Progenitor cell of endocrine pancreas (in vitro differentiated cells): ENCODE results near the gene CNGA1. TPM values are rescaled to one million over a fixed set of nuclear protein-coding genes. Genes with fewer than 3 reads are reported as not detected.
A peak's percentile ranks its signal among the peaks of the same experiment; 100 is the strongest.
"Not testable (repeated sequence)": the region's sequence is repeated elsewhere in the genome, so short reads cannot be mapped to it uniquely, and the experiment has no call there.

Experiments
- DNase-seq: peaks from one replicate; pipeline ENCODE4 v3.0.0; 2021; ENCODE audit warnings: low spot score; ENCODE audit not compliant: unreplicated experiment
- H3K27ac Mint-ChIP-seq: 2 replicates; pipeline ENCODE4 v1.8.0; 2021; ENCODE audit warnings: mild to moderate bottlenecking, moderate library complexity, mixed read lengths
- H3K27me3 Mint-ChIP-seq: 2 replicates; pipeline ENCODE4 v1.8.0; 2021; ENCODE audit warnings: mixed read lengths
- H3K36me3 Mint-ChIP-seq: 2 replicates; pipeline ENCODE4 v1.8.0; 2022; ENCODE audit warnings: mixed read lengths; ENCODE audit not compliant: insufficient read depth
- H3K4me1 Mint-ChIP-seq: 2 replicates; pipeline ENCODE4 v1.8.0; 2021; ENCODE audit warnings: low read depth, mixed read lengths
- H3K4me3 Mint-ChIP-seq: 2 replicates; pipeline ENCODE4 v1.8.0; 2021; ENCODE audit warnings: low read depth, mild to moderate bottlenecking, moderate library complexity, mixed read lengths
- H3K9me3 Mint-ChIP-seq: 2 replicates; pipeline ENCODE4 v1.8.0; 2021; ENCODE audit warnings: low read depth, mixed read lengths
- total RNA-seq: library from RNA; stranded (reverse); gene quantifications from 2 replicates; pipeline ENCODE4 v1.2.1, GENCODE V29; 2021
- TF ChIP-seq, protein P1 (sequence below): fragments of 200-600 bp; sonication (generic); IDR thresholded peaks from one replicate; pipeline ENCODE4 v1.5.0; 2021; ENCODE audit warnings: antibody characterized with exemption, mild to moderate bottlenecking; ENCODE audit not compliant: unreplicated experiment

Gene CNGA1
- total RNA-seq, 1 donor from 2014 or later: 1.6 TPM

DNA sequence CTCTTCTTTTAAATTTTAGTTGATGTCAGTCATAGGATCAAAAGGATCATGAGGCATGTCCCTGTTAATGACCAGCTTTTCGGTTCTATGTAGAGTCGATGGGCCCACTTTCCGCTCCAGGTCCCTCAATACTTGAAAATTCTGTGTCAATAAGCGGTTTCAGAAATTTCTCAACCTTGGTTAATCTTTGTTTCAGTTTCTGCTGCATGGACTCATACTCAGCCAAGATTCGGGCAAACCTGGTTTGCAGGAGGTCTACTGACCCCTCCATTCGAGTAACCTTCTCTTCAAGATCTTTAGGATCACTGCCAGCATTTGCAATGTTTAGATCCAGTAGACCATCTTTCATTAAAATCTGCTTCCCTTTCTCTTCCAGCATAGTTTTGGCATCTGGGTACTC lies 80.1 kb downstream of the CNGA1 start:
- H3K4me1 Mint-ChIP-seq: peaks cover 4% of the 10 kb centered on the region
- peaks cover 1% of the 10 kb centered on the region for H3K36me3 Mint-ChIP-seq
- no peaks in the 10 kb centered on the region for H3K27me3 Mint-ChIP-seq
- H3K4me3 Mint-ChIP-seq: no peak overlapping the region
- no peaks in the 10 kb centered on the region for H3K9me3 Mint-ChIP-seq
- no peak for DNase-seq
- TF ChIP-seq, protein P1, sequence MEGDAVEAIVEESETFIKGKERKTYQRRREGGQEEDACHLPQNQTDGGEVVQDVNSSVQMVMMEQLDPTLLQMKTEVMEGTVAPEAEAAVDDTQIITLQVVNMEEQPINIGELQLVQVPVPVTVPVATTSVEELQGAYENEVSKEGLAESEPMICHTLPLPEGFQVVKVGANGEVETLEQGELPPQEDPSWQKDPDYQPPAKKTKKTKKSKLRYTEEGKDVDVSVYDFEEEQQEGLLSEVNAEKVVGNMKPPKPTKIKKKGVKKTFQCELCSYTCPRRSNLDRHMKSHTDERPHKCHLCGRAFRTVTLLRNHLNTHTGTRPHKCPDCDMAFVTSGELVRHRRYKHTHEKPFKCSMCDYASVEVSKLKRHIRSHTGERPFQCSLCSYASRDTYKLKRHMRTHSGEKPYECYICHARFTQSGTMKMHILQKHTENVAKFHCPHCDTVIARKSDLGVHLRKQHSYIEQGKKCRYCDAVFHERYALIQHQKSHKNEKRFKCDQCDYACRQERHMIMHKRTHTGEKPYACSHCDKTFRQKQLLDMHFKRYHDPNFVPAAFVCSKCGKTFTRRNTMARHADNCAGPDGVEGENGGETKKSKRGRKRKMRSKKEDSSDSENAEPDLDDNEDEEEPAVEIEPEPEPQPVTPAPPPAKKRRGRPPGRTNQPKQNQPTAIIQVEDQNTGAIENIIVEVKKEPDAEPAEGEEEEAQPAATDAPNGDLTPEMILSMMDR: no peak
- H3K27ac Mint-ChIP-seq: no peak overlapping the region

DNA sequence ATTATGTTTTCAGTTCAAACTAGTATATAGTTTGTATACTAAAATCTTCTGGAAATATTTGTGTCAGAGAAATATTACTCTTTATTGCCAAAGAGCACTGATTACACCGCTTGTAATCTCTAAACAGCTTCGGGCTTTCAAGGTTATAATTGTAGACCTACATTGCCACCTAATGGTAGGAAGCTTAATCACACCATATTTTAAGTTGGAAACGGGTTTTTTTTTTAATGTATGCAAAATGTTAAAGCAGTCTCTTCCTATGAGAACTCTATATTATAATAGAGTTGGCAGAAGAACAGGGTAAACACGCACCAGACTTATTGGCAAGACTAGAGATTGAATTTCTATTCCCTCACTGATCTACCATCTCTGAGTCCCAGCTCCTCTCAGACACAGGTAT lies 82.6 kb downstream of the CNGA1 start:
- Mint-ChIP-seq H3K9me3 (no peaks in the 10 kb centered on the region), H3K4me3 (no peak overlapping the region), H3K27me3 (no peaks in the 10 kb centered on the region), H3K36me3 (peaks cover 1% of the 10 kb centered on the region), H3K4me1 (no peaks in the 10 kb centered on the region), H3K27ac (no peak overlapping the region)
- DNase-seq: no peak
- TF ChIP-seq, protein P1: peak; percentile 77

DNA sequence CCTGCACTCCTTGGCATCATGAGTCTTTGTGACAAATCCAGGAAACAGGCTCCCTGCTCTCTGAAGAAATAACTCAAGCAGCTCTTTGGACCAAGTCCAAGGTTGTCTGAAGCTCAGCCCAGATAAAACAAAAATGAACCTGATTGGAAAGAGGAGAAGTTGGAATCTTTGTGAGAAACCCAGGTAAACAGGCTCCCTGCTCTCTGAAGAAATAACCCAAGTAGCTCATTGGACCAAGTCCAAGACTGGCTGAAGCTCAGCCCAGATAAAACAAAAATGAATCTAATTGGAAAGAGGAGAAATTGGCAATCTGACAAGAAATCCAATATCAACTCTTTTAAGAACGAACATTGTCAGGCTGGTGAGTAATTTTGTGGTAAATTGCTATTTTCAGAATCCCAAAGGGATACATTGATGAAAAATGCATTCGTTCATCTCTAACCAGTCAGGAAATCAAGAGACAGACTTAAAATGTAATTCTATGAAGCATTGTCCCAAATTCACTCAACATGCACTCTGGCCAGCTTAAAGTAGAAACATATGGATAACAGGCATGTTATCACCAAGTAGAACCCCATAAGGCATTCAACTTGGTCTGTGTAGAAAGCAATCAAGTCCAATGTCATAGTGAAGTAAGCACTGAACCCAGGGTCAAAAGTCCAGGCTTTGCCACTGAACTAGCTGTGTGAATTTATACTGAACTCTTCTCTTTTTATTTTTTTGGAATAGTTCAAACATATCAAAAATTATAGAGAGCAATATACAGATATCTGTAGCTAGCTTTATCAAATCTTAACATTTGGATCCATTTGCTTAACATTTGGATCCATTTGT lies 85.3 kb downstream of the CNGA1 start:
- Mint-ChIP-seq H3K36me3 (peaks cover 1% of the 10 kb centered on the region), H3K4me1 (peaks cover 7% of the 10 kb centered on the region), H3K9me3 (no peaks in the 10 kb centered on the region), H3K4me3 (no peak overlapping the region), H3K27me3 (no peaks in the 10 kb centered on the region), H3K27ac (no peak overlapping the region)
- DNase-seq: no peak
- TF ChIP-seq, protein P1: no peak

DNA sequence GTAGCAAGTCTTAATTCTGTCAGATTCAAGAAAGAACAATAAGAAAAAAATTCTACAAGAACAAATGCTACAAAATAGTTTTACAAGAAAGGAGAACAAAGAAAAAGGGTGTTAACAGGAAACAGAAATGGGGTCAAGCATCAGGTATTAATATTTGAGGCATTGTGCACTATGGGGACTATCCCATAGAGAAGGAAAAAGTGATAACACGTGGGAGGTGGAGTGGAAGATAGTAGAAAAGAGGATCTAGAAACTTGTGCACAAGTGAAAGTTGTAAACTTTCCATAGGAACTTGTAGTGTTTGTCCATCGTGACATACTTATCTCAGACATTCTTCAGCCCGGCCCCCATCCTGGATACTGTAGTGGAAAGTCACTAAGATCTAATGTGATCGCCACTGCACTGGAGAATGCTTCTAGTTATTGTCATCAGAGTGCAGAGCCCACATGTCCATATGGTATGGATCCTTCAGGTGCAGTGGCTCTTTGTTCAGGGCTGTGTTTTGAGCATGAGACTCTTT lies 86.7 kb downstream of the CNGA1 start:
- Mint-ChIP-seq H3K9me3 (no peaks in the 10 kb centered on the region), H3K4me1 (peaks cover 7% of the 10 kb centered on the region), H3K4me3 (no peak overlapping the region), H3K27ac (no peak overlapping the region), H3K27me3 (no peaks in the 10 kb centered on the region), H3K36me3 (peaks cover 1% of the 10 kb centered on the region)
- TF ChIP-seq, protein P1: no peak
- no peak for DNase-seq

DNA sequence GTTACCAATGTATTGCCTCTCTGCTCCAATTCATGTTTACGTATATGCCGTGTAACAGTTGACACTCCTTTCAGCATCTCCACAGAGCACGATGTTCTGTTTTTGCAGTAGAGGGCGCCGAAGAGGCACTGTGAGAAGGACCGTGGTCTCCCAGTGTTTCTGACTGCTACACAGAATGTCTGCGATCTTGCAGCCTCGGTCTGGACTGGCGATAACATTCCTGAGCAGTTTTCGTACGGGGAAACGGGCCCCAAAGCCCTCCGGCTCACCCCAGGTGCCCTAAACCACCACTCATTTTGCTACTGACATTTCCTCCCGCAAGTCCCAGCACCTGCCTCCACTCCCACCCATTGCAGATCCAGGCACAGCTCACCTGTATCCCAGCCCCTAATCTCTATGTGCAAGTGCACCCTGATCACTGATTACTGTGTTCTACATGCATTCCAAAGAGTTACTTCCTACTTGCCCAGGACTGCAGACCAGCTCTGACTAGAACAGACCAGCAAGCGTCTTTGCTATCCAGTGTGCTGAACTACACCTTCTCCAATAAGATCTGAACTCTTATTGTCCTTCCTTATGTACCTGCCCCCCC lies 89.7 kb downstream of the CNGA1 start:
- Mint-ChIP-seq H3K4me1 (peaks cover 7% of the 10 kb centered on the region), H3K4me3 (peak overlapping the region; percentile 81), H3K27ac (peak overlapping the region; percentile 94), H3K9me3 (no peaks in the 10 kb centered on the region), H3K36me3 (peaks cover 2% of the 10 kb centered on the region), H3K27me3 (no peaks in the 10 kb centered on the region)
- peak; percentile 56 for DNase-seq
- TF ChIP-seq, protein P1: peak; percentile 80

DNA sequence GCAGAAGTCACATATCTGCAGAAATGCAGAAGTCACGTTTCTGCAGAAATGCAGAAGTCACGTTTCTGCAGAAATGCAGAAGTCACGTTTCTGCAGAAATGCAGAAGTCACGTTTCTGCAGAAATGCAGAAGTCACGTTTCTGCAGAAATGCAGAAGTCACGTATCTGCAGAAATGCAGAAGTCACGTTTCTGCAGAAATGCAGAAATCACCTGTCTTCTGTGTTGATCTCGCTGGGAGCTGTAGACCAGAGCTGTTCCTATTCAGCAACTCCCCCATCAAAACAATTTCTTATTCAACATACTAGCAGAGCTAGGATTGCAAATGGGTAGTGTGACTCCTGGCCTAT lies 93.2 kb downstream of the CNGA1 start:
- Mint-ChIP-seq H3K4me1 (peaks cover 12% of the 10 kb centered on the region), H3K9me3 (peaks cover 11% of the 10 kb centered on the region)
- not testable (repeated sequence) for H3K27ac Mint-ChIP-seq, H3K27me3 Mint-ChIP-seq, DNase-seq, H3K4me3 Mint-ChIP-seq, H3K36me3 Mint-ChIP-seq

DNA sequence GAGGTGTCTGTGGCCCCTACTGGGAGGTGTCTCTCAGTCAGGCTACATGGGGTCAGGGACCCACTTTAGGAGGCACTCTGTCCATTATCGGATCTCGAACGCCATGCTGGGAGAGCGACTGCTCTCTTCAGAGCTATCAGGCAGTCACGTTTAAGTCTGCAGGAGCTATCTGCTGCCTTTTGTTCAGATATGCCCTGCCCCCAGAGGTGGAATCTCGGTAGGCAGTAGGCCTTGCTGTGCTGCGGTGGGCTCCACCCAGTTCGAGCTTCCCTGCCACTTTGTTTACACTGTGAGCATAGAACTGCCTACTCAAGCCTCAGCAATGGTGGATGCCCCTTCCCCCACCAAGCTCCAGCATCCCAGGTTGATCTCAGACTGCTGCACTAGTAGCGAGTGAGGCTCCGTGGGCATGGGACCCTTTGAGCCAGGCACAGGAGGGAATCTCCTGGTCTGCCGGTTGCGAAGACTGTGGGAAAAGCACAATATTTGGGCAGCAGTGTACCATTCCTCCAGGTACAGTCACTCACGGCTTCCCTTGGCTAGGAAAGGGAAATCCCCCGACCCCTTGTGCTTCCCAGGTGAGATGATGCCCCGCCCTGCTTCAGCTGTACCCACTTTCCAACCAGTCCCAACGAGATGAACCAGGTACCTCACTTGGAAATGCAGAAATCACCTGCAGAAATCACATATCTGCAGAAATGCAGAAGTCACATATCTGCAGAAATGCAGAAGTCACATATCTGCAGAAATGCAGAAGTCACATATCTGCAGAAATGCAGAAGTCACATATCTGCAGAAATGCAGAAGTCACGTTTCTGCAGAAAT lies 93.8 kb downstream of the CNGA1 start:
- H3K4me3 Mint-ChIP-seq: not testable (repeated sequence)
- H3K9me3 Mint-ChIP-seq: peaks cover 17% of the 10 kb centered on the region

More for the DNA sequence above, 93.8 kb downstream of the CNGA1 start:
- not testable (repeated sequence) for H3K36me3 Mint-ChIP-seq, H3K27me3 Mint-ChIP-seq, H3K27ac Mint-ChIP-seq, DNase-seq
- H3K4me1 Mint-ChIP-seq: peaks cover 12% of the 10 kb centered on the region
